ENCODE data around the gene SNED1.

SNED1 gene

DNA sequence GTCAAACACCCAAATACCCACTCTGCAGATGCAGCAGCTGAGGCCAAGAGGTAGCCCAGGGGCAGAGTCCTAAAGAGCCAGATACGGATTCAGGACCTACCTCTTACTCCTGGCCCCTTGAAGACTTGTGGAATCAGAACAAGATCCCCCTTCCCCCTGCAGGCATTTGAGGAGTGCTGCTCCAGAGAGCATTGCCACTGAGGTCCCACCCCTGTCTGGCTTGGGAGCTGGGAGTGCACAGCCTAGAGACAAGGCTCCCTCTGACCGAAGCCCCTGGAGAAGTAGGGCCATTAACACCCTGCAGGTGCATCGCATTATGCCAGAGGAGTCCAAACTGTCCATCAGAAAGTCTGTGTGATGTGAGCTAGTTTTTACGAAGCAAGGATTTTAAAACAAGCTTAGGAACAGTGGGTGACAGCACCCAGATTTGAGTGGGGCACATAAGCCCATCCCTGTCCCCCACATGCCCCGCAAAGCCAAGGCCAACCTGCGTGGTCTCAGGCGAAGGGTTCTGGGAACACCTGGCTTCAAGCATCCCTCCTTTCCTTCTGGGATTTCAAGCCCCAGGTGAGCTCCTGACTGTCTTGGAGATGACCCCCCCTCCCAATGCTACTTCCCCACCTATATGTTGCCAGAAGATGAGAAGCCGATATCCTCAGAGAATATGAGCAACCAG, 55.3 kb downstream of the SNED1 start:
- TF ChIP-seq, protein P1, sequence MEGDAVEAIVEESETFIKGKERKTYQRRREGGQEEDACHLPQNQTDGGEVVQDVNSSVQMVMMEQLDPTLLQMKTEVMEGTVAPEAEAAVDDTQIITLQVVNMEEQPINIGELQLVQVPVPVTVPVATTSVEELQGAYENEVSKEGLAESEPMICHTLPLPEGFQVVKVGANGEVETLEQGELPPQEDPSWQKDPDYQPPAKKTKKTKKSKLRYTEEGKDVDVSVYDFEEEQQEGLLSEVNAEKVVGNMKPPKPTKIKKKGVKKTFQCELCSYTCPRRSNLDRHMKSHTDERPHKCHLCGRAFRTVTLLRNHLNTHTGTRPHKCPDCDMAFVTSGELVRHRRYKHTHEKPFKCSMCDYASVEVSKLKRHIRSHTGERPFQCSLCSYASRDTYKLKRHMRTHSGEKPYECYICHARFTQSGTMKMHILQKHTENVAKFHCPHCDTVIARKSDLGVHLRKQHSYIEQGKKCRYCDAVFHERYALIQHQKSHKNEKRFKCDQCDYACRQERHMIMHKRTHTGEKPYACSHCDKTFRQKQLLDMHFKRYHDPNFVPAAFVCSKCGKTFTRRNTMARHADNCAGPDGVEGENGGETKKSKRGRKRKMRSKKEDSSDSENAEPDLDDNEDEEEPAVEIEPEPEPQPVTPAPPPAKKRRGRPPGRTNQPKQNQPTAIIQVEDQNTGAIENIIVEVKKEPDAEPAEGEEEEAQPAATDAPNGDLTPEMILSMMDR (IDR thresholded peaks at IDR 0.05; ENCODE audit: insufficient read depth, low read length, missing control alignments), result no peak
- no peak overlapping the region for H3K4me3 ChIP-seq (ENCODE audit: low read depth, low read length)
- POLR2A ChIA-PET, result no interaction called here
- no peak for DNase-seq (ENCODE audit: low read depth, low spot score)
- CTCF ChIA-PET, result no interaction called here

DNA sequence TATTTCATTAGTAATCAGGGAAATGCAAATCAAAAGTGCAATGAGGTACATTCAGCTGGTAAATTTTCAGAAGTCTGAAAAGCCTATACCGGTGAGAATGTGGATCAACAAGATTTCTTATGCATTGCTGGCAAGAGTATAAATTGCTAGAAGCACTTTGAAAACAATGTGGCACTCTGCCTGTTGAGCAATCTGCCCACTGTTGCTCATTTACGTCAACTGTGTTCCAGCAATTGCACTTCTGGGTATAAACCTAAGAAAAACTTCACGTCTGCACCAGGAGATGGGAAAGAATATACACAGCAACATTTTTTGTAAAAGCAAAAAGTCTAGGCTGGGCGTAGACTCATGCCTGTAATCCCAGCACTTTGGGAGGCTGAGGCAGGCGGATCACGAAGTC, 62.9 kb downstream of the SNED1 start:
- TF ChIP-seq, protein P1 (IDR thresholded peaks at IDR 0.05; ENCODE audit: insufficient read depth, low read length, missing control alignments), result no peak
- CTCF ChIA-PET, result interaction anchor here (4.3 kb wide), 1 partner anchor 17 kb away, joined by 21 read pairs; no protein-coding TSS in a partner anchor
- POLR2A ChIA-PET, result no interaction called here
- no peak overlapping the region for H3K4me3 ChIP-seq (ENCODE audit: low read depth, low read length)
- DNase-seq (ENCODE audit: low read depth, low spot score), result no peak

DNA sequence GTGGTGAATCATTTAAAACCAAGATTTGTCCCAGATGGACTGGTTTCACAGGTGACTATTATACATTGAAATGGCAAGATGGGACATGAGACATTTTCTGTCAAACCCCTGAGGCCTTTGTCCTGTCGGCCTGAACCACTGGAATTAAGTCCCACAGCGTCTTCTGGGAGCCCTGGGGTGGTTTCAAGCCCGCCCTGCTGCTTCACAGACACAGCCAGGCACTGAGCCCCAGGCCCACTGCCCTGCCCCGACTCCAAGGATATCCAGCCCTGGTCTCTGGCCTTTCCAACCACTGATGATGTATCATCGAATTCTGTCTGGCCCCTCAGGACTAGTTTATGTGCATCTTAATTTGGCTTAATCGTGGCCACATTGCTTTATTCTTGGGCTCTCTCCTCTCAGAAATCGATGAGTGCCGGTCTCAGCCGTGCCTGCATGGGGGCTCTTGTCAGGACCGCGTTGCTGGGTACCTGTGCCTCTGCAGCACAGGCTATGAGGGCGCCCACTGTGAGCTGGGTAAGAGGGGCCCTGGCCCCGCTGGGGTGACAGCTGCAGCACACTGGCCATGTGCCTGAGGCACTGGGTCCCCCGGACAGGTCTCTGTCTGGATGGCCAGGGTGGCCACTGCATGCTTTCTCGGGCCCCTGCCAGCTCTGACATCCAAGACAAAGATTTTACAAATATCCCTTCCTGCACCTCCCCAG, 64.1 kb downstream of the SNED1 start:
- ChIA-PET CTCF (interaction anchor here (0.6 to 4.3 kb wide), 2 partner anchors 16 to 148 kb away, joined by 3 to 21 read pairs; no protein-coding TSS in a partner anchor), POLR2A (no interaction called here)
- no peak for DNase-seq (ENCODE audit: low read depth, low spot score)
- TF ChIP-seq, protein P1 (IDR thresholded peaks at IDR 0.05; ENCODE audit: insufficient read depth, low read length, missing control alignments), result no peak
- no peak overlapping the region for H3K4me3 ChIP-seq (ENCODE audit: low read depth, low read length)

DNA sequence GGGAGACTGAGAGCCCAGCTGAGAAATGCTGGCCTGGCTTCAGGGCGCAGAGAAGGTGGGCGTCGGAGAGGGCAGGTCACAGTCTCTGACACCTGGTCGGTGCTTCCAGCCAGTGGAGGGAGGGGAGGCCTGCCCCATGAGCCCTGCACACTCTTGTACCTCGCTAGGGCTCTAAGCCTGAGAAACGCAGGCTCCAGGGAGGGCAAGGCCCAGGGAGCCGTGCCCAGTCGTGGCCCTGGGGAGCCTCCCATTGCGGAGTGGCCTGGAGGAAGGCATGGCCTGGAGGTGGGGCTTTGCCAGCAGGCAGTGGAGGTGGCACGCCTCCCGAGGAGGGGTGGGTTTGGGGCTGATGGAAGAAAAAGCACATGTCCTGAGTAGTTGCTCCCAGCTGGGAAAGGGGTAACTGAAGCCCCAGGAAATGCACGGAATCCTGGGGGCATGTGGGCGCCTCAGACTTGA, 64.7 kb downstream of the SNED1 start:
- no peak overlapping the region for H3K4me3 ChIP-seq (ENCODE audit: low read depth, low read length)
- TF ChIP-seq, protein P1 (IDR thresholded peaks at IDR 0.05; ENCODE audit: insufficient read depth, low read length, missing control alignments), result no peak
- DNase-seq (ENCODE audit: low read depth, low spot score), result no peak
- CTCF ChIA-PET, result interaction anchor here (4.3 kb wide), 1 partner anchor 15 kb away, joined by 21 read pairs; no protein-coding TSS in a partner anchor
- POLR2A ChIA-PET, result no interaction called here

DNA sequence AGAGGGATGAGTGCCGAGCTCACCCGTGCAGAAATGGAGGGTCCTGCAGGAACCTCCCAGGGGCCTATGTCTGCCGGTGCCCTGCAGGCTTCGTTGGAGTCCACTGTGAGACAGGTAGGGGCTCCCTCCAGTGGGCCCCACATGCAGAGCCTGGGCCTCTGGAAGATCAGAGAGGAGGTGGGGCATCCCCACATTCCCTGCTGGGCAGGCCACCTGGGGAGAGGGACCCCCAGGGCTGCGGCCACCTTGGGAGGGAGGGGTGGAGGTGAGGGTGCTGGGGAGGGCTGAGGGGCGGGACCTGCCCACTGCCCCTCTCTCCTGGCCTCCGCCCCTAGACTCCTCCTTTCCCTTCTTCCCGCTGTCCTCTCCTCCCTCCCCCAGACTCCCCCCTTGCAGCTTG, 65.2 kb downstream of the SNED1 start:
- no peak for DNase-seq (ENCODE audit: low read depth, low spot score)
- H3K4me3 ChIP-seq (ENCODE audit: low read depth, low read length), result no peak overlapping the region
- TF ChIP-seq, protein P1 (IDR thresholded peaks at IDR 0.05; ENCODE audit: insufficient read depth, low read length, missing control alignments), result peak; percentile 2
- POLR2A ChIA-PET, result no interaction called here
- CTCF ChIA-PET, result interaction anchor here (1.0 kb wide), 1 partner anchor 212 kb away, joined by 3 read pairs; no protein-coding TSS in a partner anchor
